SU-DHL-6 (cell line): ENCODE results near the gene BCL2.

ENCODE experiments used
- H2AFZ ChIP-seq: fragments of 200-600 bp; sonication (generic); 2 replicates; pipeline ENCODE4 v1.6.1; 2014; ENCODE audit warnings: low read depth, mild to moderate bottlenecking, moderate library complexity, mixed read lengths, antibody characterized with exemption, low read length; ENCODE audit not compliant: severe bottlenecking
- H3F3A ChIP-seq: fragments of 200-600 bp; shearing (Covaris generic); 2 replicates; pipeline ENCODE4 v1.6.0; 2016; ENCODE audit warnings: antibody characterized with exemption, mild to moderate bottlenecking; ENCODE audit not compliant: insufficient read depth
- H3K27ac ChIP-seq: fragments of 200-600 bp; sonication (generic); 2 replicates; pipeline ENCODE4 v1.5.1; 2016; ENCODE audit warnings: low read depth, mild to moderate bottlenecking, low read length, moderate library complexity, mixed read lengths
- H3K27me3 ChIP-seq: fragments of 200-600 bp; sonication (generic), shearing (Covaris generic); 2 replicates; pipeline ENCODE4 v1.6.0; 2014; ENCODE audit warnings: mild to moderate bottlenecking, low read length
- H3K36me3 ChIP-seq: fragments of 200-600 bp; sonication (generic); 2 replicates; pipeline ENCODE4 v1.6.1; 2014; ENCODE audit warnings: mild to moderate bottlenecking, low read length, mixed read lengths
- H3K4me2 ChIP-seq: fragments of 300-600, 200-600 bp; shearing (Covaris generic), sonication (generic); 2 replicates; pipeline ENCODE4 v1.6.0; 2014; ENCODE audit warnings: low read length, low read depth, mild to moderate bottlenecking; ENCODE audit not compliant: poor library complexity, severe bottlenecking
- H3K4me3 ChIP-seq: fragments of 200-600 bp; sonication (generic); 2 replicates; pipeline ENCODE4 v1.5.1; 2014; ENCODE audit warnings: antibody characterized with exemption, low read length, mild to moderate bottlenecking, mixed read lengths; ENCODE audit not compliant: insufficient read depth, poor library complexity, severe bottlenecking
- H3K79me2 ChIP-seq: fragments of 200-600 bp; sonication (generic); 2 replicates; pipeline ENCODE4 v1.6.1; 2014; ENCODE audit warnings: mild to moderate bottlenecking, low read length, moderate library complexity; ENCODE audit not compliant: insufficient read depth
- H3K9ac ChIP-seq: fragments of 200-600 bp; sonication (generic); 2 replicates; pipeline ENCODE4 v1.7.0; 2014; ENCODE audit warnings: mild to moderate bottlenecking, low read length
- H3K9me2 ChIP-seq: fragments of 200-600 bp; sonication (generic); replicated peaks from 2 replicates; pipeline ENCODE4 v1.6.1; 2014; ENCODE audit warnings: low read length; ENCODE audit not compliant: insufficient read depth
- H3K9me3 ChIP-seq: fragments of 200-600 bp; sonication (generic); 2 replicates; pipeline ENCODE4 v1.6.1; 2014; ENCODE audit warnings: low read length, mixed read lengths; ENCODE audit not compliant: insufficient read depth
- H4K20me1 ChIP-seq: fragments of 200-600 bp; sonication (generic); 2 replicates; pipeline ENCODE4 v1.6.1; 2014; ENCODE audit warnings: low read depth, mild to moderate bottlenecking, antibody characterized with exemption, low read length, moderate library complexity, mixed read lengths
- CTCF ChIP-seq: fragments of 200-600 bp; sonication (generic); IDR thresholded peaks from one replicate; pipeline ENCODE4 v1.5.1; 2017; ENCODE audit warnings: antibody characterized with exemption, mild to moderate bottlenecking, low read length, moderate library complexity; ENCODE audit not compliant: insufficient read depth, poor library complexity, severe bottlenecking
- EZH2phosphoT487 ChIP-seq: fragments of 200-600 bp; sonication (generic), shearing (Covaris generic); conservative IDR thresholded peaks from 2 replicates; pipeline ENCODE4 v1.6.1; 2018; ENCODE audit warnings: mild to moderate bottlenecking, antibody characterized with exemption, low read length, moderate library complexity, mixed read lengths

BCL2 gene

GRCh38 chr18:63223837-63224236, 95.7 kb downstream of the BCL2 start:
- TF ChIP-seq CTCF (no peak), EZH2phosphoT487 (no peak)
- peaks cover 7% of the 10 kb centered on the region; the same call in 1 of the 2 replicates for H3F3A ChIP-seq
- no peaks in the 10 kb centered on the region for H3K27me3 ChIP-seq
- H3K79me2 ChIP-seq = peaks cover 92% of the 10 kb centered on the region
- peaks cover 3% of the 10 kb centered on the region; the same call in 1 of the 2 replicates for H4K20me1 ChIP-seq
- H3K4me2 ChIP-seq = no peak overlapping the region
- H2AFZ ChIP-seq = no peak overlapping the region
- 0 out of 2 replicates have a peak, but pooled peaks cover 8% of the 10 kb centered on the region for H3K36me3 ChIP-seq
- H3K9me2 ChIP-seq = no peaks in the 10 kb centered on the region
- no peaks in the 10 kb centered on the region for H3K9me3 ChIP-seq
- no peak overlapping the region for H3K27ac ChIP-seq
- H3K9ac ChIP-seq = no peak overlapping the region
- no peak overlapping the region for H3K4me3 ChIP-seq

- H3K79me2 ChIP-seq = peaks cover 98% of the 10 kb centered on the region
Observed at GRCh38 chr18:63220903-63221302, 98.7 kb downstream of the BCL2 start.

GRCh38 chr18:63218472-63218871, 101.1 kb downstream of the BCL2 start:
- no peak for TF ChIP-seq EZH2phosphoT487
- TF ChIP-seq CTCF = no peak
- peaks cover 7% of the 10 kb centered on the region; the same call in 1 of the 2 replicates for H4K20me1 ChIP-seq
- H3K9me3 ChIP-seq = no peaks in the 10 kb centered on the region
- no peak overlapping the region for H3K4me2 ChIP-seq
- H3K9ac ChIP-seq = no peak overlapping the region
- peaks cover 12% of the 10 kb centered on the region for H3K36me3 ChIP-seq
- no peak overlapping the region for H3K4me3 ChIP-seq
- no peaks in the 10 kb centered on the region for H3K9me2 ChIP-seq
- no peak overlapping the region for H3K27ac ChIP-seq
- peaks cover 14% of the 10 kb centered on the region; the same call in 1 of the 2 replicates for H3F3A ChIP-seq
- H3K79me2 ChIP-seq = peaks cover 96% of the 10 kb centered on the region
- no peaks in the 10 kb centered on the region for H3K27me3 ChIP-seq
- no peak overlapping the region for H2AFZ ChIP-seq

More at GRCh38 chr18:63220903-63221302, 98.7 kb downstream of the BCL2 start:
- H4K20me1 ChIP-seq = peaks cover 3% of the 10 kb centered on the region; the same call in 1 of the 2 replicates
- no peak overlapping the region for H3K27ac ChIP-seq
- H3K36me3 ChIP-seq = 0 out of 2 replicates have a peak, but pooled peaks cover 3% of the 10 kb centered on the region
- no peak overlapping the region for H2AFZ ChIP-seq
- no peaks in the 10 kb centered on the region for H3K9me3 ChIP-seq
- no peaks in the 10 kb centered on the region for H3K27me3 ChIP-seq
- no peak overlapping the region for H3K4me3 ChIP-seq
- no peak overlapping the region for H3K4me2 ChIP-seq
- TF ChIP-seq CTCF (no peak), EZH2phosphoT487 (no peak)
- peaks cover 15% of the 10 kb centered on the region; the same call in 1 of the 2 replicates for H3F3A ChIP-seq
- no peaks in the 10 kb centered on the region for H3K9me2 ChIP-seq
- no peak overlapping the region for H3K9ac ChIP-seq
